ENCODE data around the gene KIAA1671. TPM values are rescaled to one million over a fixed set of nuclear protein-coding genes. Genes with fewer than 3 reads are reported as not detected.
A peak's percentile ranks its signal among the peaks of the same experiment; 100 is the strongest.

The KIAA1671 gene
- total and polyA plus RNA-seq, 2 of the 13 experiments (the other 11 are each of a cell fraction or from before 2014, with no cell fraction given), result 13.5 to 13.6 TPM

- TF ChIP-seq, protein P1, sequence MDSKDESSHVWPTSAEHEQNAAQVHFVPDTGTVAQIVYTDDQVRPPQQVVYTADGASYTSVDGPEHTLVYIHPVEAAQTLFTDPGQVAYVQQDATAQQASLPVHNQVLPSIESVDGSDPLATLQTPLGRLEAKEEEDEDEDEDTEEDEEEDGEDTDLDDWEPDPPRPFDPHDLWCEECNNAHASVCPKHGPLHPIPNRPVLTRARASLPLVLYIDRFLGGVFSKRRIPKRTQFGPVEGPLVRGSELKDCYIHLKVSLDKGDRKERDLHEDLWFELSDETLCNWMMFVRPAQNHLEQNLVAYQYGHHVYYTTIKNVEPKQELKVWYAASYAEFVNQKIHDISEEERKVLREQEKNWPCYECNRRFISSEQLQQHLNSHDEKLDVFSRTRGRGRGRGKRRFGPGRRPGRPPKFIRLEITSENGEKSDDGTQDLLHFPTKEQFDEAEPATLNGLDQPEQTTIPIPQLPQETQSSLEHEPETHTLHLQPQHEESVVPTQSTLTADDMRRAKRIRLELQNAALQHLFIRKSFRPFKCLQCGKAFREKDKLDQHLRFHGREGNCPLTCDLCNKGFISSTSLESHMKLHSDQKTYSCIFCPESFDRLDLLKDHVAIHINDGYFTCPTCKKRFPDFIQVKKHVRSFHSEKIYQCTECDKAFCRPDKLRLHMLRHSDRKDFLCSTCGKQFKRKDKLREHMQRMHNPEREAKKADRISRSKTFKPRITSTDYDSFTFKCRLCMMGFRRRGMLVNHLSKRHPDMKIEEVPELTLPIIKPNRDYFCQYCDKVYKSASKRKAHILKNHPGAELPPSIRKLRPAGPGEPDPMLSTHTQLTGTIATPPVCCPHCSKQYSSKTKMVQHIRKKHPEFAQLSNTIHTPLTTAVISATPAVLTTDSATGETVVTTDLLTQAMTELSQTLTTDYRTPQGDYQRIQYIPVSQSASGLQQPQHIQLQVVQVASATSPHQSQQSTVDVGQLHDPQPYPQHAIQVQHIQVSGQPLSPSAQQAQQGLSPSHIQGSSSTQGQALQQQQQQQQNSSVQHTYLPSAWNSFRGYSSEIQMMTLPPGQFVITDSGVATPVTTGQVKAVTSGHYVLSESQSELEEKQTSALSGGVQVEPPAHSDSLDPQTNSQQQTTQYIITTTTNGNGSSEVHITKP (CRISPR knock-in tag; IDR thresholded peaks at IDR 0.05; ENCODE audit: low read depth), result no peak
- TF ChIP-seq ZFP90 (CRISPR knock-in tag; IDR thresholded peaks at IDR 0.05; ENCODE audit: borderline replicate concordance) (no peak), ZBTB4 (CRISPR knock-in tag; IDR thresholded peaks at IDR 0.05; ENCODE audit: borderline replicate concordance) (0 out of 2 replicates have a peak, but pooled peaks have one; percentile 35), POLR2AphosphoS5 (IDR thresholded peaks at IDR 0.05; ENCODE audit: low read depth, low read length) (peak; percentile 41; the same call in 1 of the 2 replicates), TAF15 (IDR thresholded peaks at IDR 0.05; ENCODE audit: low read depth, low read length, poor library complexity, severe bottlenecking) (peak; percentile 1), CBX2 (IDR thresholded peaks at IDR 0.05; ENCODE audit: low read depth, low read length) (no peak), CBX2 (CRISPR knock-in tag; IDR thresholded peaks at IDR 0.05; ENCODE audit: low read depth) (no peak), ISL2 (CRISPR knock-in tag; IDR thresholded peaks at IDR 0.05) (peak; percentile 13; the same call in 1 of the 2 replicates), REPIN1 (CRISPR knock-in tag; IDR thresholded peaks at IDR 0.05; ENCODE audit: borderline replicate concordance, low read depth) (peak; percentile 13; the same call in 1 of the 2 replicates), ZNF674 (CRISPR knock-in tag; IDR thresholded peaks at IDR 0.05; ENCODE audit: low read depth) (peak; percentile 76; the same call in 1 of the 2 replicates), ELF4 (CRISPR knock-in tag; IDR thresholded peaks at IDR 0.05; ENCODE audit: borderline replicate concordance) (peak; percentile 32; the same call in 1 of the 2 replicates), MIXL1 (CRISPR knock-in tag; IDR thresholded peaks at IDR 0.05) (no peak), TAF1 (CRISPR knock-in tag; IDR thresholded peaks at IDR 0.05) (peak; percentile 38; the same call in 1 of the 2 replicates), ZNF138 (CRISPR knock-in tag; IDR thresholded peaks at IDR 0.05; ENCODE audit: low read depth) (peak; percentile 47; the same call in 1 of the 2 replicates)
- TF ChIP-seq, protein P2, sequence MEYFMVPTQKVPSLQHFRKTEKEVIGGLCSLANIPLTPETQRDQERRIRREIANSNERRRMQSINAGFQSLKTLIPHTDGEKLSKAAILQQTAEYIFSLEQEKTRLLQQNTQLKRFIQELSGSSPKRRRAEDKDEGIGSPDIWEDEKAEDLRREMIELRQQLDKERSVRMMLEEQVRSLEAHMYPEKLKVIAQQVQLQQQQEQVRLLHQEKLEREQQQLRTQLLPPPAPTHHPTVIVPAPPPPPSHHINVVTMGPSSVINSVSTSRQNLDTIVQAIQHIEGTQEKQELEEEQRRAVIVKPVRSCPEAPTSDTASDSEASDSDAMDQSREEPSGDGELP (IDR thresholded peaks at IDR 0.05; ENCODE audit: borderline replicate concordance, low read depth), result no peak
- TF ChIP-seq, protein P3, sequence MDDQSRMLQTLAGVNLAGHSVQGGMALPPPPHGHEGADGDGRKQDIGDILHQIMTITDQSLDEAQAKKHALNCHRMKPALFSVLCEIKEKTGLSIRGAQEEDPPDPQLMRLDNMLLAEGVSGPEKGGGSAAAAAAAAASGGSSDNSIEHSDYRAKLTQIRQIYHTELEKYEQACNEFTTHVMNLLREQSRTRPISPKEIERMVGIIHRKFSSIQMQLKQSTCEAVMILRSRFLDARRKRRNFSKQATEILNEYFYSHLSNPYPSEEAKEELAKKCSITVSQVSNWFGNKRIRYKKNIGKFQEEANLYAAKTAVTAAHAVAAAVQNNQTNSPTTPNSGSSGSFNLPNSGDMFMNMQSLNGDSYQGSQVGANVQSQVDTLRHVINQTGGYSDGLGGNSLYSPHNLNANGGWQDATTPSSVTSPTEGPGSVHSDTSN (CRISPR knock-in tag; IDR thresholded peaks at IDR 0.05; ENCODE audit: borderline replicate concordance), result no peak
Observed at GRCh38 chr22:24952837-24953383, 394 bp downstream of the KIAA1671 start (continued).
